SK-N-SH (cell line): Measurements from ENCODE around the gene RAB17. TPM values are rescaled to one million over a fixed set of nuclear protein-coding genes. Genes with fewer than 3 reads are reported as not detected.

ENCODE experiments used
- CTCF ChIA-PET: fragments of 300-600, 350-600 bp; formaldehyde crosslinking; extraction: SDS; loops from one replicate; lab custom pipeline; 2021; lab: Yijun Ruan, JAX
- POLR2A ChIA-PET: fragments of 350-600 bp; sonication (Branson Sonifier 250); formaldehyde crosslinking; extraction: SDS; loops from one replicate; lab custom pipeline; 2020; ENCODE audit warnings: antibody characterized with exemption, inconsistent platforms; lab: Yijun Ruan, JAX
- DNase-seq: peaks from one replicate; pipeline ENCODE4 v3.0.0; 2012
- H2AFZ ChIP-seq: fragments of 200-600 bp; sonication (generic); 2 replicates; pipeline ENCODE4 v1.8.1; 2016; ENCODE audit warnings: antibody characterized with exemption, mild to moderate bottlenecking, low read depth
- H3F3A ChIP-seq: fragments of 200-600 bp; sonication (generic); replicated peaks from 2 replicates; pipeline ENCODE3; 2016; ENCODE audit warnings: antibody characterized with exemption, mild to moderate bottlenecking; ENCODE audit not compliant: insufficient read depth
- H3K27ac ChIP-seq, 2 experiments: fragments of 200-500 bp in 1 of 2; fragments of 200-600 bp in 1 of 2; sonication (Bioruptor generic) in 1 of 2; sonication (generic), shearing (Covaris generic) in 1 of 2; 2 replicates each; pipeline versions ENCODE4 v1.5.1 to v1.6.1; 2014 to 2016; ENCODE audit warnings: low read depth in 2 of 2, inconsistent platforms in 1 of 2, low read length in 1 of 2, mild to moderate bottlenecking in 1 of 2, mixed read lengths in 1 of 2
- H3K27me3 ChIP-seq: fragments of 200-600 bp; sonication (generic), shearing (Covaris generic); 2 replicates; pipeline ENCODE4 v1.6.1; 2016; ENCODE audit warnings: mixed run types; ENCODE audit not compliant: insufficient read depth
- H3K36me3 ChIP-seq, 2 experiments: fragments of 200-500 bp in 1 of 2; fragments of 200-600 bp in 1 of 2; sonication (Bioruptor generic) in 1 of 2; sonication (generic) in 1 of 2; replicated peaks in 1 of 2; 2 replicates each; pipeline versions ENCODE3 to v1.5.1; 2014 to 2016; ENCODE audit warnings: low read length in 1 of 2, mild to moderate bottlenecking in 1 of 2; ENCODE audit not compliant: insufficient read depth in 2 of 2, control insufficient read depth in 1 of 2
- H3K4me1 ChIP-seq, 2 experiments: fragments of 200-500 bp in 1 of 2; fragments of 200-600 bp in 1 of 2; sonication (Bioruptor generic) in 1 of 2; sonication (generic), shearing (Covaris generic) in 1 of 2; 2 replicates each; pipeline versions ENCODE4 v1.5.1 to v1.6.1; 2014 to 2016; ENCODE audit warnings: low read depth in 1 of 2, low read length in 1 of 2, mixed run types in 1 of 2; ENCODE audit not compliant: insufficient read depth in 2 of 2, control insufficient read depth in 1 of 2
- H3K4me2 ChIP-seq: fragments of 200-600 bp; sonication (generic), shearing (Covaris generic); 2 replicates; pipeline ENCODE4 v1.6.1; 2017; ENCODE audit warnings: mixed run types
- H3K4me3 ChIP-seq, 2 experiments: fragments of 200-500 bp in 1 of 2; fragments of 200-600 bp in 1 of 2; sonication (Bioruptor generic) in 1 of 2; sonication (generic), shearing (Covaris generic) in 1 of 2; 2 replicates each; pipeline versions ENCODE4 v1.5.1 to v1.8.1; 2014 to 2016; ENCODE audit warnings: low read depth in 2 of 2, inconsistent platforms in 1 of 2, low read length in 1 of 2, mild to moderate bottlenecking in 1 of 2, mixed read lengths in 1 of 2, moderate library complexity in 1 of 2
- H3K79me2 ChIP-seq: fragments of 200-600 bp; sonication (generic); 2 replicates; pipeline ENCODE4 v1.8.1; 2017; ENCODE audit warnings: mild to moderate bottlenecking; ENCODE audit not compliant: insufficient read depth
- H3K9ac ChIP-seq: fragments of 200-600 bp; sonication (generic); 2 replicates; pipeline ENCODE4 v1.6.1; 2017; ENCODE audit warnings: mixed run types
- H3K9me2 ChIP-seq: fragments of 200-600 bp; sonication (generic); 2 replicates; pipeline ENCODE4 v1.6.1; 2017; ENCODE audit warnings: mixed run types
- H3K9me3 ChIP-seq: fragments of 200-600 bp; sonication (generic); 2 replicates; pipeline ENCODE4 v1.6.1; 2017; ENCODE audit warnings: mixed run types, mild to moderate bottlenecking, moderate library complexity
- H4K20me1 ChIP-seq: fragments of 200-600 bp; sonication (generic); 2 replicates; pipeline ENCODE4 v1.6.1; 2017; ENCODE audit warnings: mild to moderate bottlenecking, mixed run types; ENCODE audit not compliant: insufficient read depth
- EZH2phosphoT487 ChIP-seq: fragments of 200-600 bp; sonication (generic); IDR thresholded peaks from 2 replicates; pipeline ENCODE4 v1.6.1; 2017; ENCODE audit warnings: low read depth, mixed run types, mild to moderate bottlenecking, antibody characterized with exemption, moderate library complexity, borderline replicate concordance
- FOSL2 ChIP-seq: IDR thresholded peaks from 2 replicates; pipeline ENCODE4 v1.4.0; 2012; ENCODE audit warnings: low read depth, mild to moderate bottlenecking, moderate library complexity, borderline replicate concordance
- MEF2A ChIP-seq: IDR thresholded peaks from 2 replicates; pipeline ENCODE4 v1.4.0; 2012; ENCODE audit warnings: low read depth, borderline replicate concordance
- NFIC ChIP-seq: IDR thresholded peaks from 2 replicates; pipeline ENCODE4 v1.4.0; 2012; ENCODE audit warnings: borderline replicate concordance
- RAD21 ChIP-seq: IDR thresholded peaks from 2 replicates; pipeline ENCODE4 v1.6.1; 2012; ENCODE audit warnings: mild to moderate bottlenecking, low read length
- RCOR1 ChIP-seq: fragments of 150-350 bp; IDR thresholded peaks from 2 replicates; pipeline ENCODE4 v1.6.1; 2017; ENCODE audit warnings: antibody characterized with exemption, low read length
- SIN3A ChIP-seq: IDR thresholded peaks from 2 replicates; pipeline ENCODE4 v1.6.1; 2012; ENCODE audit warnings: low read depth, mild to moderate bottlenecking, low read length, moderate library complexity, borderline replicate concordance
- TCF12 ChIP-seq: IDR thresholded peaks from 2 replicates; pipeline ENCODE4 v1.4.0; 2012
- TEAD4 ChIP-seq: IDR thresholded peaks from 2 replicates; pipeline ENCODE4 v1.4.0; 2012; ENCODE audit warnings: mild to moderate bottlenecking, borderline replicate concordance; ENCODE audit not compliant: insufficient read depth
- WGBS: methylation state at CpG from one replicate; pipeline ENCODE4 v1.1.6; 2017; ENCODE audit warnings: low lambda C conversion rate; 5-methylcytosine and 5-hydroxymethylcytosine counted together
- polyA plus RNA-seq, 3 experiments: library from polyadenylated mRNA; depleted of rRNA; stranded (reverse); fragments of >200 nt; gene quantifications; 2 replicates each; pipeline ENCODE4 v1.2.3, GENCODE V29; 2012
- TF ChIP-seq, protein P1 (sequence below): fragments of 150-350 bp; IDR thresholded peaks from 2 replicates; pipeline ENCODE4 v1.6.1; 2016; ENCODE audit warnings: mild to moderate bottlenecking, low read depth, low read length
- TF ChIP-seq, protein P2 (sequence below): IDR thresholded peaks from 2 replicates; pipeline ENCODE4 v1.6.1; 2012; ENCODE audit warnings: mild to moderate bottlenecking, low read depth, low read length, moderate library complexity

The RAB17 gene
- polyA plus RNA-seq, 1 of the 3 experiments (the other 2 are of a cell fraction) = 0.10 TPM

- TF ChIP-seq RAD21 = no peak
- TF ChIP-seq SIN3A = no peak
- TF ChIP-seq, protein P1, sequence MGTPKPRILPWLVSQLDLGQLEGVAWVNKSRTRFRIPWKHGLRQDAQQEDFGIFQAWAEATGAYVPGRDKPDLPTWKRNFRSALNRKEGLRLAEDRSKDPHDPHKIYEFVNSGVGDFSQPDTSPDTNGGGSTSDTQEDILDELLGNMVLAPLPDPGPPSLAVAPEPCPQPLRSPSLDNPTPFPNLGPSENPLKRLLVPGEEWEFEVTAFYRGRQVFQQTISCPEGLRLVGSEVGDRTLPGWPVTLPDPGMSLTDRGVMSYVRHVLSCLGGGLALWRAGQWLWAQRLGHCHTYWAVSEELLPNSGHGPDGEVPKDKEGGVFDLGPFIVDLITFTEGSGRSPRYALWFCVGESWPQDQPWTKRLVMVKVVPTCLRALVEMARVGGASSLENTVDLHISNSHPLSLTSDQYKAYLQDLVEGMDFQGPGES = no peak
Observed at GRCh38 chr2:237570776-237571335, 19.7 kb downstream of the RAB17 start (continued).

DNA sequence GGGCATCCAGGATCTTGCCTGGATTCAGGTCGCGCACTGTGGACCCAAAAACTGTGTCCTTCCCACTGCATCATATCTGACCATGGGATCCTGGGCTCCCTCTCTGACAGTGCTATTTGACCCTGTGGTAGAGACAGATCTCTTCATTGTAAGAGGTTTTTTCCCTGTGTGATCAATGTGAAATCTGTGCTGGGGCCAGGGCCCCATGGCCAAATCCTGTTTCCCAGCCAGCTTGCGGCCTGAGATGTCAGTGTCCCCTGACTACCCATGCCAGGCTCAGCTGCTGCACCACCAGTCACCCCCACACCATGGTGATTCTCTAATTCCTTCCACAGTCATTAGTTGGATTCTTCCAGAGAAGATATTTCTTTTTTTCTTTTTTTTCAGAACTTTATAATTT, 20.6 kb downstream of the RAB17 start:
- Histone ChIP-seq H3F3A (no peaks in the 10 kb centered on the region), H3K9me3 (no peaks in the 10 kb centered on the region), H3K9me2 (no peaks in the 10 kb centered on the region), H2AFZ (no peak overlapping the region), H3K27ac (no peak overlapping the region), H3K9ac (no peak overlapping the region), H3K27me3 (no peaks in the 10 kb centered on the region), H3K4me3 (no peak overlapping the region)
- POLR2A ChIA-PET = no interaction called here
- CTCF ChIA-PET = interaction anchor here (1.1 to 7.9 kb wide), 5 partner anchors 12 to 416 kb away, joined by 4 to 311 read pairs (median 27); no protein-coding TSS in a partner anchor
- no peak for DNase-seq
- WGBS = 100% methylated on average over 3 of the region's 3 CpGs
- TF ChIP-seq RCOR1 (no peak), TEAD4 (no peak), EZH2phosphoT487 (no peak), FOSL2 (no peak), SIN3A (no peak), MEF2A (no peak), NFIC (no peak), TCF12 (no peak)
- TF ChIP-seq, protein P2, sequence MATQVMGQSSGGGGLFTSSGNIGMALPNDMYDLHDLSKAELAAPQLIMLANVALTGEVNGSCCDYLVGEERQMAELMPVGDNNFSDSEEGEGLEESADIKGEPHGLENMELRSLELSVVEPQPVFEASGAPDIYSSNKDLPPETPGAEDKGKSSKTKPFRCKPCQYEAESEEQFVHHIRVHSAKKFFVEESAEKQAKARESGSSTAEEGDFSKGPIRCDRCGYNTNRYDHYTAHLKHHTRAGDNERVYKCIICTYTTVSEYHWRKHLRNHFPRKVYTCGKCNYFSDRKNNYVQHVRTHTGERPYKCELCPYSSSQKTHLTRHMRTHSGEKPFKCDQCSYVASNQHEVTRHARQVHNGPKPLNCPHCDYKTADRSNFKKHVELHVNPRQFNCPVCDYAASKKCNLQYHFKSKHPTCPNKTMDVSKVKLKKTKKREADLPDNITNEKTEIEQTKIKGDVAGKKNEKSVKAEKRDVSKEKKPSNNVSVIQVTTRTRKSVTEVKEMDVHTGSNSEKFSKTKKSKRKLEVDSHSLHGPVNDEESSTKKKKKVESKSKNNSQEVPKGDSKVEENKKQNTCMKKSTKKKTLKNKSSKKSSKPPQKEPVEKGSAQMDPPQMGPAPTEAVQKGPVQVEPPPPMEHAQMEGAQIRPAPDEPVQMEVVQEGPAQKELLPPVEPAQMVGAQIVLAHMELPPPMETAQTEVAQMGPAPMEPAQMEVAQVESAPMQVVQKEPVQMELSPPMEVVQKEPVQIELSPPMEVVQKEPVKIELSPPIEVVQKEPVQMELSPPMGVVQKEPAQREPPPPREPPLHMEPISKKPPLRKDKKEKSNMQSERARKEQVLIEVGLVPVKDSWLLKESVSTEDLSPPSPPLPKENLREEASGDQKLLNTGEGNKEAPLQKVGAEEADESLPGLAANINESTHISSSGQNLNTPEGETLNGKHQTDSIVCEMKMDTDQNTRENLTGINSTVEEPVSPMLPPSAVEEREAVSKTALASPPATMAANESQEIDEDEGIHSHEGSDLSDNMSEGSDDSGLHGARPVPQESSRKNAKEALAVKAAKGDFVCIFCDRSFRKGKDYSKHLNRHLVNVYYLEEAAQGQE = no peak
- TF ChIP-seq, all 33 proteins: peak for 0
- Histone ChIP-seq H3K4me1 (peaks cover 6 to 16% of the 10 kb centered on the region in 2 experiments; a peak in 3 of 4 replicates), H3K79me2 (no peaks in the 10 kb centered on the region), H3K4me2 (no peak overlapping the region), H4K20me1 (no peaks in the 10 kb centered on the region), H3K36me3 (no peaks in the 10 kb centered on the region)
